Measurements from ENCODE around the gene SPDEF. TPM values are rescaled to one million over a fixed set of nuclear protein-coding genes. Genes with fewer than 3 reads are reported as not detected.

The SPDEF gene
- polyA plus RNA-seq, 1 donor = 11.6 TPM

GRCh38 chr6:34564181-34564580 is 8.1 kb upstream of the SPDEF start:
- H3K27ac ChIP-seq (ENCODE audit: low read length) = no peak overlapping the region
- peaks cover 5% of the 10 kb centered on the region for H3K4me1 ChIP-seq (ENCODE audit: control insufficient read depth, insufficient read depth, low read length)
- DNase-seq = no peak
- no peaks in the 10 kb centered on the region for H3K36me3 ChIP-seq (ENCODE audit: control insufficient read depth, insufficient read depth, low read length)
- no peaks in the 10 kb centered on the region for H3K27me3 ChIP-seq (ENCODE audit: control insufficient read depth, insufficient read depth, low read length)
- no CpG with 5 or more reads among the region's 5 CpGs for whole genome bisulfite sequencing (ENCODE audit: insufficient coverage, low lambda C conversion rate)
- H3K9me3 ChIP-seq (ENCODE audit: control insufficient read depth, low read depth, low read length) = no peaks in the 10 kb centered on the region
- no peak overlapping the region for H3K4me3 ChIP-seq (ENCODE audit: low read length)

DNA sequence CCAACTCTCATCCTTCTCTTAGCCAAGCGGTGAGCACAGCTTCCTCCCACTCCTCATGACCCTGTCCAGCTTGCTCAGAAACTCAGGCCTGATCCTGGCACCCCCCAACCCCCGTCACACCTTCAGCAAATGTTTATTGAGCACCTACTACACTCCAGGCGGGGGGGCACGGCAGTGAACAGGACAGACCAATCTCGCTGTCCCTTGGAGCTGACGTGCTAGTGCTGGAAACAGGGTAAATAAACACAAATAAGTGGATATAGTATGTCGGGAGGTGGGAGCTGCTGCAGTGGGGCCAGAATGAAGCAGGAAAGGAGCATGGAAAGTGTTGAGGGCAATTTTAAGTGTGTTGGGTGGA is 7.4 kb upstream of the SPDEF start:
- Histone ChIP-seq H3K9me3 (ENCODE audit: control insufficient read depth, low read depth, low read length) (no peaks in the 10 kb centered on the region), H3K4me1 (ENCODE audit: control insufficient read depth, insufficient read depth, low read length) (peaks cover 5% of the 10 kb centered on the region), H3K27me3 (ENCODE audit: control insufficient read depth, insufficient read depth, low read length) (no peaks in the 10 kb centered on the region), H3K4me3 (ENCODE audit: low read length) (no peak overlapping the region), H3K36me3 (ENCODE audit: control insufficient read depth, insufficient read depth, low read length) (no peaks in the 10 kb centered on the region), H3K27ac (ENCODE audit: low read length) (no peak overlapping the region)
- no peak for DNase-seq
- WGBS (ENCODE audit: insufficient coverage, low lambda C conversion rate) = no CpG with 5 or more reads among the region's 7 CpGs

DNA sequence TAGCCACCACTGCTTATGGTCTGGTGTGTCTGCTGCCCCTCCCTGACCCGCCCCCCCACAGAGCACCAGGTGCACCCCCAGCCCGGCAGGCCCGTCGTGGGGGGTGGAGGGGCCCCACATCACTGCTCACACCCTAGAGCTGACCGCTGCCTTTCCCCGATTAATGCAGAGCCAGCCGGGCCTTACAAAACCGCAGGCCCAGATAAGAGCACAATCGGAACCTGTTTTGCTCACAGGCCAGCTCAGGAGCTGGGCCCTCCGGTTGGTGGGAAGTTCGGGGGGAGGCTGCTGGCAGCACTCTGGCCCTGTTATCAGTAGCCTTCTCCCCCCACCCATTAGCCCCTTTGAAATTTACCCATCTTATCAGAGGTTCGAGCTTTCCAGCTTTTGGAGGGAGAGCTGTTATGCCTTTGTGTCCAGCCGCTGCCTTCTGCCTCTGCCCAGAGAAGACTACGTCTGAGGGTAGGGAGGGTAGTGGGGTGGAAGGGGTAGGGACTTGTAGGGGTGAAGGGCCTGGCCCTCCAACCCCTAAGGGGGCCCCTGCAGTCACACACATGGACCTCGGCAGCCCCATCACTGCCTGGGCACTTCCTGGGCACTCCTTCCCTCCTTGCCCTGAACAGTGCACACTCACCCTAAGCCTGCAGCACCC is 6.9 kb upstream of the SPDEF start:
- Histone ChIP-seq H3K4me1 (ENCODE audit: control insufficient read depth, insufficient read depth, low read length) (peaks cover 5% of the 10 kb centered on the region), H3K36me3 (ENCODE audit: control insufficient read depth, insufficient read depth, low read length) (no peaks in the 10 kb centered on the region), H3K27ac (ENCODE audit: low read length) (no peak overlapping the region), H3K27me3 (ENCODE audit: control insufficient read depth, insufficient read depth, low read length) (no peaks in the 10 kb centered on the region), H3K4me3 (ENCODE audit: low read length) (no peak overlapping the region), H3K9me3 (ENCODE audit: control insufficient read depth, low read depth, low read length) (no peaks in the 10 kb centered on the region)
- DNase-seq = no peak
- no CpG with 5 or more reads among the region's 15 CpGs for WGBS (ENCODE audit: insufficient coverage, low lambda C conversion rate)

DNA sequence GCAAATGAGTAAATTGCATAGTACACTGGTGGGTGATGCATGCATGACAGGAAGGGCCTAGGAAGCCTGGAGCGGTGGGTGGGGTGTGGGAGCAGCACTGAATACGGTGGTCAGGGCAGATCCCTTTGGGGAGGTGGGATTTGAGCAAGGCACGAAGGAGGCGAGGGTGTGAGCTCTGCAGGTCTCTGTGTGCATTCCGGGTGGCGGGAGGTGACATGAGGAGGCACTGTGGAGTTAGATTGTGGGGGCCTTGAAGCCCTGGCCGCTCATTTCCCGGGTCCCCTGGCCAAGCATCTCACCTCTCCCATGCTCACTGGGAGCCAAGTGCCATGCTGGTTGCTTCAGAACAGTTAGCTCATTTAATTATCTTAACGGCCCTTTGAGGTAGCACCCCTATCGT is 6.2 kb upstream of the SPDEF start:
- peaks cover 5% of the 10 kb centered on the region for H3K4me1 ChIP-seq (ENCODE audit: control insufficient read depth, insufficient read depth, low read length)
- no peak overlapping the region for H3K27ac ChIP-seq (ENCODE audit: low read length)
- no peaks in the 10 kb centered on the region for H3K9me3 ChIP-seq (ENCODE audit: control insufficient read depth, low read depth, low read length)
- no peaks in the 10 kb centered on the region for H3K27me3 ChIP-seq (ENCODE audit: control insufficient read depth, insufficient read depth, low read length)
- H3K36me3 ChIP-seq (ENCODE audit: control insufficient read depth, insufficient read depth, low read length) = no peaks in the 10 kb centered on the region
- no CpG with 5 or more reads among the region's 10 CpGs for WGBS (ENCODE audit: insufficient coverage, low lambda C conversion rate)
- H3K4me3 ChIP-seq (ENCODE audit: low read length) = no peak overlapping the region
- no peak for DNase-seq

DNA sequence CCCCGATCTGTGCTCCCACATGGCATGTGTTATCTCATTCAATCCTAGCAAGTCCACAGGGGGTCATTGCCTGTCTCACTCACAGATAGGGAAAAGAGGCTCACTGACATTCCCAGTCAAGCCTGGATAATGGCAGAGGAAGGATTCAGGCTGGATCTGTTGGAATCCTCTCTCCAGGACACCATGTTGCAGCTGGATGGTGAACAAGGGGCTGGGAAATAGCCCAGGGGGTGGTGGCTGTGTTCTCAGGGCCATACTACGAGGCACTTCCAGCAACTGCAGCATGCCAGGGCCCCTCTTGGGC is 5.0 kb upstream of the SPDEF start:
- no peak overlapping the region for H3K27ac ChIP-seq (ENCODE audit: low read length)
- no peak overlapping the region for H3K4me3 ChIP-seq (ENCODE audit: low read length)
- peaks cover 7% of the 10 kb centered on the region for H3K4me1 ChIP-seq (ENCODE audit: control insufficient read depth, insufficient read depth, low read length)
- no CpG with 5 or more reads among the region's 2 CpGs for WGBS (ENCODE audit: insufficient coverage, low lambda C conversion rate)
- no peak for DNase-seq
- H3K27me3 ChIP-seq (ENCODE audit: control insufficient read depth, insufficient read depth, low read length) = no peaks in the 10 kb centered on the region
- H3K9me3 ChIP-seq (ENCODE audit: control insufficient read depth, low read depth, low read length) = no peaks in the 10 kb centered on the region
- no peaks in the 10 kb centered on the region for H3K36me3 ChIP-seq (ENCODE audit: control insufficient read depth, insufficient read depth, low read length)

GRCh38 chr6:34560366-34561226 is 4.5 kb upstream of the SPDEF start:
- no peak overlapping the region for H3K4me3 ChIP-seq (ENCODE audit: low read length)
- no peaks in the 10 kb centered on the region for H3K27me3 ChIP-seq (ENCODE audit: control insufficient read depth, insufficient read depth, low read length)
- no CpG with 5 or more reads among the region's 20 CpGs for WGBS (ENCODE audit: insufficient coverage, low lambda C conversion rate)
- no peaks in the 10 kb centered on the region for H3K36me3 ChIP-seq (ENCODE audit: control insufficient read depth, insufficient read depth, low read length)
- peaks cover 9% of the 10 kb centered on the region for H3K4me1 ChIP-seq (ENCODE audit: control insufficient read depth, insufficient read depth, low read length)
- peak; percentile 29 to 60 for DNase-seq
- H3K27ac ChIP-seq (ENCODE audit: low read length) = no peak overlapping the region
- H3K9me3 ChIP-seq (ENCODE audit: control insufficient read depth, low read depth, low read length) = no peaks in the 10 kb centered on the region

- no peaks in the 10 kb centered on the region for H3K9me3 ChIP-seq (ENCODE audit: control insufficient read depth, low read depth, low read length)
- WGBS (ENCODE audit: insufficient coverage, low lambda C conversion rate) = 89% methylated on average over 1 of the region's 10 CpGs
- H3K36me3 ChIP-seq (ENCODE audit: control insufficient read depth, insufficient read depth, low read length) = no peaks in the 10 kb centered on the region
- no peaks in the 10 kb centered on the region for H3K27me3 ChIP-seq (ENCODE audit: control insufficient read depth, insufficient read depth, low read length)
- DNase-seq = no peak
- H3K4me1 ChIP-seq (ENCODE audit: control insufficient read depth, insufficient read depth, low read length) = peaks cover 9% of the 10 kb centered on the region
- H3K27ac ChIP-seq (ENCODE audit: low read length) = no peak overlapping the region
- H3K4me3 ChIP-seq (ENCODE audit: low read length) = no peak overlapping the region
Measured at GRCh38 chr6:34559651-34560365, 3.7 kb upstream of the SPDEF start.

DNA sequence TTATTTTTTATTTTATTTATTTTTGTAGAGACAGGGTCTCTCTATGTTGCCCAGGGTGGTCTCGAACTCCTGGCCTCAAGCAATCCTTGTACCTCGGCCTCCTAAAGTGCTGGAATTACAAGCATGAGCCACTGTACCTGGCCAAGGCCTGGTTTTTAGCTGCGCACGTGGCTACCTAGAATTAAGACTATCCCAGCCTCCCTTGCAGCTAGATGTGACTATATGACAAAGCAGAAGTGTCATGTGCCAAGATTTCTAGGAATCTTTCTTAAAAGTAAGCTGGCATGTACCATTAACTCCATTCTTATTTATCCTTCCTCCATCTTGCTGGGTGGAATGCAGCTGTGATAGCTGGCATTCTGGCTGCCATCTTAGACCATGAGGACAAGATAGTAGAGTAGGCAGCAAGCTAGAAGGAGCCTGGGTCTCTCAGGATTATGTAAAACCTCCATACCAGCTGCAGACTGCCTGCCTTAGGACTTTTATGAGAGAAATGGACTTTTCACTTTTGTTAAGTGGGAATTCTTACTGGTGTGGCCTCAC is 2.1 kb upstream of the SPDEF start:
- H3K4me3 ChIP-seq (ENCODE audit: low read length) = no peak overlapping the region
- H3K27me3 ChIP-seq (ENCODE audit: control insufficient read depth, insufficient read depth, low read length) = no peaks in the 10 kb centered on the region
- H3K27ac ChIP-seq (ENCODE audit: low read length) = no peak overlapping the region
- WGBS (ENCODE audit: insufficient coverage, low lambda C conversion rate) = 100% methylated on average over 1 of the region's 4 CpGs
- H3K4me1 ChIP-seq (ENCODE audit: control insufficient read depth, insufficient read depth, low read length) = peaks cover 9% of the 10 kb centered on the region
- H3K9me3 ChIP-seq (ENCODE audit: control insufficient read depth, low read depth, low read length) = no peaks in the 10 kb centered on the region
- no peaks in the 10 kb centered on the region for H3K36me3 ChIP-seq (ENCODE audit: control insufficient read depth, insufficient read depth, low read length)
- DNase-seq = no peak

DNA sequence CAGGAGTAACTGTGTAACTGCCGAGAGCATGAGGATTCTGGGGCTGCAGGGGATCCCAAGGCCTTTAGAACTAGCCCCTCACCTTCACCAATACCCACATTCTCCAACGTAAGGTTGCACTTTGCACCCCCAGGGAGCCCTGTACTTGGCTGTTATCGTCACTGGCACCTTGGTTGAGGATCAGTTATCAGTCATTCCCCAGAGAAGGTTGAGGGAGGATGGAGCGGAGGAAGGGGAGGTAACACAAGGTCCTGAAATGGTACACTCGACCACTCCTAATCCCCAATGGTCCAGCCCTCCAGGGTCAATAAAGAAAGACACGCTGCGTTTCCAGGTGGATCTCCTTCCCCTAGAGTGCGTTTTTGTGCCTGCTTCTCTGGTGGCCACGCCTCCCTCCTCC is 1.1 kb upstream of the SPDEF start:
- Histone ChIP-seq H3K36me3 (ENCODE audit: control insufficient read depth, insufficient read depth, low read length) (no peaks in the 10 kb centered on the region), H3K27ac (ENCODE audit: low read length) (no peak overlapping the region), H3K9me3 (ENCODE audit: control insufficient read depth, low read depth, low read length) (no peaks in the 10 kb centered on the region), H3K27me3 (ENCODE audit: control insufficient read depth, insufficient read depth, low read length) (no peaks in the 10 kb centered on the region), H3K4me3 (ENCODE audit: low read length) (no peak overlapping the region), H3K4me1 (ENCODE audit: control insufficient read depth, insufficient read depth, low read length) (peaks cover 9% of the 10 kb centered on the region)
- 70% methylated on average over 2 of the region's 9 CpGs for WGBS (ENCODE audit: insufficient coverage, low lambda C conversion rate)
- DNase-seq = no peak

DNA sequence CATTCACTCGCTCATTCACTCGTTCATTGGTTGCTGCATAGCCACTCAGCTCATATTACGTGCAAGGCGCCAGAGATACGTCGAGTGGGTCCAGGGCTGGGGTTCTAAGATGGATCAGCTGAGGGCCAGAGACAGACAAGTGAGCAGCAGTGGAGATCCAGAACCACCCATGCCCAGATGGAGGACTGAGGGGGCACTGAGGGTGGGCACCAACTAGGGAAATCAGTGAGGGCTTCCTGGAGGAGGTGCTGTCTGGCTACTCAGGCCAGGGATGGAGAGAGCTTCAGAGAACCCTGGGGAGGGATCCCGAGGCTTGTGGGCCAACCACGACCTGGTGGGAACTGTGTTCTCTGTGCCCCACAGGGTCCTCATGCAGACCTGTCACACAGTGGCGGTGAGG is 364 bp upstream of the SPDEF start:
- Histone ChIP-seq H3K27ac (ENCODE audit: low read length) (no peak overlapping the region), H3K9me3 (ENCODE audit: control insufficient read depth, low read depth, low read length) (no peaks in the 10 kb centered on the region), H3K27me3 (ENCODE audit: control insufficient read depth, insufficient read depth, low read length) (no peaks in the 10 kb centered on the region), H3K4me1 (ENCODE audit: control insufficient read depth, insufficient read depth, low read length) (peaks cover 9% of the 10 kb centered on the region), H3K36me3 (ENCODE audit: control insufficient read depth, insufficient read depth, low read length) (no peaks in the 10 kb centered on the region), H3K4me3 (ENCODE audit: low read length) (no peak overlapping the region)
- no CpG with 5 or more reads among the region's 9 CpGs for WGBS (ENCODE audit: insufficient coverage, low lambda C conversion rate)
- DNase-seq = no peak

Measured in large intestine (tissue), 3 donors.